ENCODE measurements around the gene PRAF2.
A peak's percentile ranks its signal among the peaks of the same experiment; 100 is the strongest.

PRAF2 gene

DNA sequence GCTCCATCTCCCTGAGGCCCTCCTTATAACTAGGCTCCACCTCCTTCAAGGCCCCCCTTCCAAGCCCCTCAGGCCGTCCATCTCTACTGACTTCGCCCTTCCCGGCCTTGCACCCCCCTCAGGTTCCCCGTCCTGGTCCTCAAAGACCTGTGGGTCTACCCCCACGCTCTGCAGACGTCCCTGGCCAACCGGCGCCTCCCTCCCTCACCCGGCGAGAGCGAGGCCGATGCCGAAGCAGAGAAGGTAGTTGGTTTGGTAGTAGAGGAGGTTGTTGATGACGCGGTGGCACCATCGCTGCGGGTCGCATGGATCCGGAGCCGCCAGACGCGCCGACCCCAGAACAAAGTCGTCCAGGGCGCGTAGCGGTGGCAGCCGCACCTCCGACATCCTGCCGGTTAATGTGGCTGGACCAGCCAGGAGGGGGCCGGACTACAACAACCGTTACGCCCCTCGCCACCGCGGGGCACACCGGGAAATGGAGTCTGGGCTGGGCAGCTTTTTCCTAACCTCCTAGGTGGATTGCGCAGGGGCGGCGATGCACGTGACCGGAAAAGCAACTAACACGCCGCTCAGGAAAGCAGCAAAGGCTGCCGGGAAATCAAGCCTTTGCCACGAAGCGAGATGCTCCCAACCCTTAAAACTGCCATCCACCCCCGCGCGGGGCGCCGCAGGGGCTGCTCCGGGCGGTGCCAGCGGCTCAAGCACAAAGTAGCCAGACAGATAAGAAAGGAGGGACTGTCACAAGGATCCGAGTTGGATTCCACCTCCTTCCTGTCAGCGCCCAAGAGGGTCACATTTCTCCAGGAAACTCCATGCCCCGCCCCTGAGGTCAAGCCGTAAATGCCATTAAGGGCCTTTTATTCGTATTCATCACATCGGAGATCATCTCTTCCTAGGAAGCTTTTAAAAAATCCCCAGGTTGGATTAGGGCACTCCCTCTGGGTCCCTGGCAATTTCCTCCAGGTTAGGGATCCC, at the start of gene PRAF2:
TSS of gene PRAF2 (minus strand) at position 402 of the 975 bp plus-strand sequence. CDS start at position 387, 15 bp downstream.
- DNase-seq: peak; percentile 85 to 88

- DNase-seq: no peak
These were observed 48.7 kb upstream of the PRAF2 start for GRCh38 chrX:49122499-49122898.

GRCh38 chrX:49120091-49120490, 46.3 kb upstream of the PRAF2 start:
- DNase-seq: no peak

- DNase-seq: no peak
These were observed 43.8 kb upstream of the PRAF2 start for GRCh38 chrX:49117581-49117980.

DNA sequence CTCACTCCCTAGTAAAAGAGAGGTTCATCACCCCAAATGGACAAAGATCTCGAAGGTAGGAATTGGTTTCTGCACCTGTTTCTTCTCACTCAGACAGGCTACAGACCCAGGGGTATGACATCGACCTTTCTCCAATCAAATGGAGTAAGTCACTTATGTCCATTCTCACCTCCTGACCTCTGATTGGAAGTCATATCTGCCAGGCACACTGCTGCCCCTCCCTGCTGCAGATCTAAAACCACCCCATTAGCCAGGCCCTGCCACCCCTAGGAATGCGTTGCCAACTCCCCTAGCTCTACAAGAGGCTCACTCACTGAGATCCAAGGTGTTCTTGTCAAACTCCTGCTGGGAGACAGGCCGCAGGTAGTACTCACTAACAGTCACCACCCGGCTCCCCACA, 42.9 kb upstream of the PRAF2 start:
- no peak for DNase-seq

- DNase-seq: no peak
These were observed 42.3 kb upstream of the PRAF2 start for GRCh38 chrX:49116076-49116475.

- DNase-seq: no peak
These were observed 38.0 kb upstream of the PRAF2 start for GRCh38 chrX:49111791-49112190.

- no peak for DNase-seq
These were observed 36.6 kb upstream of the PRAF2 start for GRCh38 chrX:49110417-49110816.

DNA sequence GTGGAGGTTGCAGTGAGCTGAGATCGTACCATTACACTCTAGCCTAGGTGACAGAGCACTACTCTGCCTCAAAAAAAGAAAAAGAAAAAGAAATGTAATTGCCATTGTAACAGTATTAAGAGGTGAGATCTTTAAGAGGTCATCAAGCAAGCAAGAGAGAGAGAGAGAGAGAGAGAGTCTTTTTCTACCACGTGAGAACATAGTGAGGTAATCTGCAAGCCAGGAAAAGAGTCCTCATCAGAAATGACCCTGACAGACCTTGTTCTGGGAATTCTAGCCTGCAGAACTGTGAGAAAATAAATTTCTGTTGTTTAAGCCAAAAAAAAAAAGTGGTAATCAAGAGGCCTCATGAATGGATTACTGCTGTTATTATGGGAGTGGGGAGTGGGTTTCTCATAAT, 34.8 kb upstream of the PRAF2 start:
- no peak for DNase-seq

DNA sequence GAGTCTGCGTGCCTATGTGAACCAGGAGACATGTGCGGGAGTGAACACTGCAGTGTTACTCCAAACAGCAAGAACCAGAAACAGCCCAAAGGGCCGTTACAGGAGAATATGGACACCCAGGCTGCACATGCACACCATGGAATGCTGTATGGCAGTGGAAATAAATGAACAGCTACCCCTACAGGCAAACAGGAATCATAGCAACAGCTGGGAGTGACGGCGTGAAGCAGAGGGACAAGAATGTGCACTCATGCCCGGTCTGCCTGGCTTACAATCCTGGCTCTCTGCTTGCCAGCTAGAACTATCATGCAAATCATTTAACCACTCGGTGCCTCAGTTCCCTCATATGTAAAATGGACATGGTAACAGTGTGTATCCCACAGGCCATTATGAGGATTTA, 33.1 kb upstream of the PRAF2 start:
- DNase-seq: no peak

GRCh38 chrX:49106296-49106695, 32.5 kb upstream of the PRAF2 start:
- no peak for DNase-seq

DNA sequence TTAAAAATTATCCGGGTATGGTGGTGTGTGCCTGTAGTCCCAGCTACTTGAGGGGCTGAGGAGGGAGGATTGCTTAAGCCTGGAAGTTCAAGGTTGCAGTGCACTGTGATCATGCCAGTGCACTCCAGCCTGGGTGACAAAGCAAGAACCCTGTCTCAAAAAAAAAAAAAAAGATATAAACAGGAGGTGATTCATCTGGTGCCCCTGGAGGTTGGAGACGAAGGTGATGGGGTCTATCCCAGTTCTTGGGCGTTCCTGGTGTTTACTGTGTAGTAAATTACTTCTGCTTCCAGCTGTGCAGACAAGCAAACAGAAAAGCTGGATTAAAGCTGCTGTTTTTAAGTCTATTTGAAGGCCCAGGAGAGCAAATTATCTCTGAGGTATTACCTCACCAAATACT, 29.8 kb upstream of the PRAF2 start:
- no peak for DNase-seq

GRCh38 chrX:49102190-49102589, 28.4 kb upstream of the PRAF2 start:
- no peak for DNase-seq

DNA sequence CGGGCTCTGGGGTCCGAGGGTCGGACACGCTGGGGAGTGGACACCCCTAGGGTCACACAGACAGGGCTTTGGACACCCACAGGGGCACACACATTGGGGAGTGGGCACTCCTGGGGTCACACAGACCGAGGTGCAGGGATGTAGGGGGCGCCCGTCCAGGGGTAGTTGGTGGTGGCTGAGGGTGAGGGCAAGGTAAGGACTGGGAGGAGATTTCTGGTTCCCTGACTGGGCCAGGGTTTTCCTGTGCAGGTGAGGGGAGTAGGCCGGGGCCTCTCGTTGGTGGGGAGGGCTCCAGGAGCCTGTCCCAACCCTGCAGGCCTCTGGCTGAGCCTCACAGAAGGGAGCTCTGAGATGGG, 27.8 kb upstream of the PRAF2 start:
- DNase-seq: no peak

DNA sequence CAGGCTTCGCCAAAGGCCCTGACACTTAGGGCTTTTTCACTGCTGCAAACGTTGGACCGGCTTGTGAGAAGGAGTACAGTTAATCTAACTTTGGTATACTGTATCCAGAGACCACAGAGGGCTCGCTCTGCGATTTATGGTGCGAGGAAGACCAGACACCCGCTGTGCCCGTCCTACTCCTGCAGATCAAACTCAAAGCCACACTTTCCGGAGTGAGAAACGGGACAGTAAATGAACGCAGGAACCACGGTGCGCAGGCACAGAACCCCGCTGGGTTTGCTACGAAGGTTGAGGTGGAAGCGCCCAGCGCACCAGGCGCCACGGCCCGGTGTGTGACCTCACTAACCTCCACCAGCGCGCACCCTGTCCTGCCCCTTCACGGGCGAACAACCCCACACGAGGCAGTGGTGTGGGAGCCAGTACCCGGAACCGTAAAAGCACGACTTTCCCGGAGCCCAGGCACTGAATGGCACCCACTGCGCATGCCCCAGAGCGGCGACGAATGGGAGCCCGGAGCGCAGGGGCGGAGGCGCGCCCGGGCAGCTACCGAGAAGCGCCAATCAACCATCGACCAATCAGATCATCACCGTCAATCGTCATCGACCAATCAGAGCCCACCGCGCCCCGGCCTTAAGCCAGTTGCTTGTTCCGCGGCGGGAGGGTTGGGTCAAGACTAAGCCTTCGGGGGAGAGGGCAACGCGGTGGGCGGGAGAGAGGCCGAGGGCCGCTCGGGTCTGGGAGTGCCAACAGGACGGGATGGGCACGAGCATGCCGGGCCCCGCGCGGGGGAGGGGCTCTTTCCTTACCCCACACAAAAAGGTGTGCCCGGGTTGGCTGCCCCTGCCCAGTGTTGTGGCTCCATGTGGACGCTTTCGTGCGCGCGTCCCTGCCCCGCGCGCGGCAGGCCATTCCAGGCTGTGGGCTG, 27.2 kb upstream of the PRAF2 start:
- peak; percentile 77 to 83 for DNase-seq

- no peak for DNase-seq
These were observed 22.6 kb upstream of the PRAF2 start for GRCh38 chrX:49096419-49096818.

DNA sequence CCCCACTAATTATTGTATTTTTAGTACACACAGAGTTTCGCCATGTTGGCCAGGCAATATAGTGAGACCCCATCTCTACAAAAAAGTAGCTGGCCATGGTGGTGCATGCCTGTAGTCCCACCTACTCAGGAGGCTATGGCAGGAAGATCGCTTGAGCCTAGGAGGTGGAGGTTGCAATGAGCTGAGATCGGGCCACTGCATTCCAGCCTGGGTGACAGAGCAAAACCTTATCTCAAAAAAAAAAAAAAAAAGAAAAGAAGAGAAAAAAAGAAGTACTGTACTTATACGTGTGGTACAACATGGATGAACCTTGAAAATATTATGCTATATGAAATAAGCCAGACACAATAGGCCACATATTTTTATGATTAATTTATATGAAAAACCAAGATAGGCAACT, 15.8 kb upstream of the PRAF2 start:
- no peak for DNase-seq

DNA sequence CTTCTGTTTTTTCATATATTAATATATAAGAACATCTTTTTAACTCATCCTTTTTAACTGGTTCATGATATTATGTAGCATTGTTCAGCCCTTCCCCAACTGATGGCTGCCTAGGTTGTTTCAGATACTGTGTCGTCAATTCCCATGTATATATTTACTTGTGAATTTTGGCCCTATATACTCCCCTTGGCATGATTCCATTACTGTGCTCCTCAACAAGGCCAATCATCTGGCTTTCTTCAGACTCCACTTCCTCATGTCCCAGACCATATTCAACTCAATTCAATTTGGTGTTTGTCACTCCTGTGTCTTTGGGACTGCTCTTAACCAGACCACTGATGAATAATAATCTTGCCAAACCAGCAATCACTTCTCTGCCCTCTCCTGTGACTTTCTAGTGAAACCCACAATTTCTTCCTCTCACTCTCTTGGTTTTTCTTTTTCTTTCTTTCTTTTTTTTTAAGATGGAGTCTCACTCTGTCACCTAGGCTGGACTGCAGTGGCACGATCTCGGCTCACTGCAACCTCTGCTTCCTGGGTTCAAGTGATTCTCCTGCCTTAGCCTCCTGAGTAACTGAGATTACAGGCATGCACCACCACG, 8.6 kb upstream of the PRAF2 start:
- DNase-seq: no peak

- DNase-seq: peak; percentile 63 to 65
These were observed 6.0 kb upstream of the PRAF2 start, which contains the start of gene WDR45 for GRCh38 chrX:49079489-49080428. Gene WDR45, minus strand, starts transcription at chrX:49079887. Its CDS starts 1,792 bp downstream, at chrX:49078095.

DNA sequence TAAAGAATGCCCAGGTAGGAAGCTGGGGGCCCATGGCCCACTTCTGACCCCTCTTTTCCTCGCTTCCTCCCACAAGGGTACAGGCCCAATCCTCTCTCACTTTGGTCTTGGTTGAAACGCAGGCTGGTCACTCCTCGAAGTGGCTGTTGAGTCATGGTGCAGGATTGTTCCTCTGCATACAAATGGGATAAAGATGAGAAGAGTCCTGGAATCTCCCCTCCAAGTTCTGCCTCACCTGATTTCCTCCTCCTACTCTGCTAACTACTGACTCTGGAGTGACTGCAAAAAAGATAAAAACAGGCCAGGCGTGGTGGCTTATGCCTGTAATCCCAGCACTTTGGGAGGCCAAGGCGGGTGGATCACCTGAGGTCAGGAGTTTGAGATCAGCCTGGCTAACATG, 4.1 kb upstream of the PRAF2 start:
- DNase-seq: no peak

DNA sequence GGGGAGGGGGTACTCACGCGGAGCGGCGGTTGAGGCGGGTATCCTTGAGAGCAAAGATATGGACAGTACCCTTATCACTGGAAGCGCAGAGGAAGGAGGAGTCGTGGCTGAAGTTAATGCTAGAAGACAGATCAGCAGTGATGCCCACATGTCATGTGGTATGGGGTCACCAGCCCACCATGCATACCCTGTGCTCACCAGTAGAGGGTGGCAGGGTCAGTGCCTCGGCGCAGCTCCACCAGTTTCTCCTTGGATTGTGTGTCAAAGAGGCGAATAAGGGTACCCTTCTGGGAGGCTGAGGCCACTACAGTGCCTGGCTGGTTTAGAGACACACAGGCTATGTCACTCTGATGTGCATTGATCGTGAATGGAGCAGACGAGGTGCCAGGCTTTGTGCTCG, 1.5 kb upstream of the PRAF2 start:
- no peak for DNase-seq

DNA sequence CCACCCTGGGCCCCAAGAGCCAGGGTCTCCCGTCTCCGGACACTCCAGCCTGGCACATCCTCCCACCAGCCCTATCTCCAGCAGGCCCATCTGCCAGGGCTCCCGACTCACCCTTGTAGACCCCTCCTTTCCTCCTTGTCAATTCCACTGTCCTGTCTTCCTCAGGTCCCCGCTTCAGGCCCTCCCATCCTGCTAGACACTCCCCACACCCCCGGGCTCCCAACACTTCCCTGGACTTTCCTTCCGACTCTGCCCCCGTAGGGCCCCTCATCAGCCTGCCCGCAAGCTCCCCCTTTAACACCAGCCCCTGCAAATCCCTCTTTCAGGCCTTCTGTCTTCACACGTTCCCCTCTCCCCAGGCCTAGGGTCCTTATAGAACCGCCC, 1.1 kb downstream of the PRAF2 start:
- DNase-seq: no peak
